ENCODE data around the gene BOD1L1.

GRCh38 chr4:13539047-13539618 lies 88.4 kb downstream of the BOD1L1 start:
- TF ChIP-seq CTCF (IDR thresholded peaks at IDR 0.05) (no peak), POLR2AphosphoS5 (IDR thresholded peaks at IDR 0.05) (no peak), POLR2A (IDR thresholded peaks at IDR 0.05) (no peak), EP300 (IDR thresholded peaks at IDR 0.05) (no peak)
